Activated gamma-delta T cell treated with Interleukin-2 at 50 U/mL for 16 hours (primary cell): ENCODE data around the gene FAM222A.

Source experiments
- DNase-seq: peaks from one replicate; pipeline ENCODE4 v3.0.0-alpha.2; 2020

The FAM222A gene

DNA sequence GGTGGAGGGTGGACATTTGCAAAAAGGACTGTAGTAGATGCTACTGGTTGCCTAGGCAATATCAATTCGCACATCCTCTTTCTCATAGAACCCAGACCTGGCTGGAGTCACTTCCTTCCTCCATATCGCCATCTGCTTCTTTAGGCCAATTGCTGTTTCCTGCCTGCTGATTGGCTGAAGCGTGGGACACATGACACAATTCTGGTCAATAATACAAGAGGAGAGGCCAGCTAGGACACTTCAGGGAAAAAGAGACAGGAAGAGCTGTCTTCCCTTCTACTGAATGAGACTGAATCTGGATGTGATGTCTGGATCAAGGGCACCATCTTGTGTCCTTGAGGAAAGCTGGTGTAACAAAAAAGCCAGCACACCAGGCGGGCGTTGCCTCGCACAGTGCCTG, 65.8 kb downstream of the FAM222A start:
- DNase-seq: no peak

DNA sequence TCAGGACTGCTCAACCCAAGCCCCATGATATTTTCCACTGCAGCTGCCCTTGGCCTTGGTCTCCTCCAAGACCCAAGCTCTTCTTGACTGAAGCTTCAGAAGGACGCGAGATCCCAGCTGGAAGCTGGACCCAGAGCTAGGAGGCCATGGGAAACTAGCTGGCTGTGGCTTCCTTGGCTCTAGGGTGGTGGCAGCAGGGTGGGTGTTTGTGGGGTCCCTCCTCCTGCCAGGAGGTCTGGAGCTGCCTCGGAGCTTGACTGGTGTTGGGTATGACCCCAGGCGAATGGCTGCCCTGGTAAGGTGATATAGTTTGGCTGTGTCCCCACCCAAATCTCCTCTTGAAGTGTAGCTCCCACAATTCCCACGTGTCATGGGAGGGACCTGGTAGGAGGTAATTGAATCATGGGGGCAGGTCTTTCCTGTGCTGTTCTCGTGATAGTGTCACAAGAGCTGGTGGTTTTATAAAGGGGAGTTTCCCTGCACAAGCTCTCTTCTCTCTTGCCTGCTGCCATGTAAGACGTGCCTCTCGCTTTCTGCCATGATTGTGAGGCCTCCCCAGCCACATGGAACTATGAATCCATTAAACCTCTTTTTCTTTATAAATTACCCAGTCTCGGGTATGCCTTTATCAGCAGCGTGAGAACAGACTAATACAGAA, 68.2 kb downstream of the FAM222A start:
- no peak for DNase-seq

DNA sequence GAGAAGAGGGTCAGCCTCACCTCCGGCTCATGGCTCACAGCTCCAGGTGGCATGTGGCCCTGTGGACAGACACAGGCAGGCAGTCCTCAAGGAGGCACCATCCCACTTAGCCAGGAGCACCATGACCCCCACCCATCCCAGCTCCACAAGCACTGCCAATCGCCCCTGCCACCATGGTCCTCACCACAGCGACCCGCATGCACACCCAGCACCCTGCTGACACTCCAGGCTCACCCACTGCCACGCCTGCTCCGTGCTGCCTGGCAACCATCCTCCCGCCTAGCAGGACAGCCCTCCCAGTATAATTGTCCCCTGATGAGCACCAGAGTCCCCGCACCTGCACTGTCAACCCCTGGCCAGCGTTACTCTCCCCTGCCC, 68.7 kb downstream of the FAM222A start:
- DNase-seq: no peak

DNA sequence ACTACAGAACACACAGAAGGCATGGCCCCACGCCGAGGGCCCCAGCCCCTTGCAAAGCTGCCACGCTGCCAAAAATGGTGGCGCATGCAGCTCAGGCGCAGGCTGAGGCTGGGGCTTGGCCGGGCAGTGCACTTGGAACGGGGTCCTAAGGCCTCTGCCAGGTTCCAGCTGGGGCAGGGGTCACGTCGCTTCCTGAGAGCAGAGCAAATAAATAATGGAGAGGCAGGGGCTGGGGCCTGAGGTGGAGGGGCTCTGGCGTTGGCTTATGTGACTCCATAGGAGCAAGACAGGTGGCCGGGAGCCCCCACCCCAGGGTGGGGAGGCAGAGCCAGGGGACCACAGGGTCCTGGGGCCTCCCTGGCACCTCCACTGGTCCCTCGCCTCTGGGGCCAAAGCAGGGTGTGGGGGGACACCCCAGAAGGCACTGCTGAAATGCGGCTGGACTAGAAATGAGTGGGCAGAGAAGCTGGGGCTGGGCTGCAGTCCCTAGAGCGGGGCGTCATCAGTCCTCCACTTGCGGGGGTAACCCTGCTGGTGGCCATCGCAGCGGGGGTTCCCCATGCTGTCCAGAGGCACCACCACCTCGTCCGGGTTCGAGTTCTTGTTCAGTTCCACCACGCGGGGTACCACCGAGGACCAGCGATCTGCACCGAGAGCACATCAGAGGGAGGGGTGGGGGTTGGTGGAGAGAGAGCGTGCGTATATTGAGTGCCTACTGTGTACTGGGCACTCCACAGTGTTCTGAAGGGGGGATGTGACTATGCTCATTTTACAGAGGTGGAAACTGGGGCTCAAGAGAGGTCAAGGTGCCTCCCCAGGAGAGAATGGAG, 69.7 kb downstream of the FAM222A start:
- DNase-seq: no peak

DNA sequence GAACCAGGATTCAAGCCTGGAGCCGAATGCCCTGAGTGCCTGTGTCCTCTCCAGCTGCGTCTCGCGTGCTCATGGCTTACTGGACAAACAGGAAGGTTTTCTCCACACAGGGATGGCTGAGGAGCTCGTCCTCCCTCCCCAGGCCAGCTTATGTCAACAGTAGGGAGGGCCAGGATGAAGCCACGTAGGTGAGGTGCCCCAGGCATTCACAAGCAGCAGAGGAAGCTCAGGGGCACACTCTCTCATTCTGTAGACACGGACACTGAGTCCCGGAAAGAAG, 70.3 kb downstream of the FAM222A start:
- DNase-seq: no peak

DNA sequence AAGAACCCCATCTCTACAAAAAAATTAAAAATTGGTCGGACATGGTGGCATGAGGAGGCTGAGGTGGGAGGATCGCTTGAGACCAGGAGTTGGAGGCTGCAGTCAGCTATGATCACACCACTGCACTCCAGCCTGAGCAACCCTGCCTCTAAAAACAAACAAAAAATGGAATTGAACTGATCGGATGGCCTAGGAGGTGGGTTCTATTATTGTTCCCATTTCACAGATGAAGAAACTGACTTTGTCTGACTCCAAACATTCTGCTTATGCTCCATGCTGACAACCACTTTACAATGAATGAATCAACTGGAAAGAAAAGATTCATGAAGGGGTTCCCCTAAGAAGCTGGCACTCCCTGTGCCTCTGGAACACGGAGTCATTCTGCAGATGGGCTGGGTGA, 72.2 kb downstream of the FAM222A start:
- no peak for DNase-seq

DNA sequence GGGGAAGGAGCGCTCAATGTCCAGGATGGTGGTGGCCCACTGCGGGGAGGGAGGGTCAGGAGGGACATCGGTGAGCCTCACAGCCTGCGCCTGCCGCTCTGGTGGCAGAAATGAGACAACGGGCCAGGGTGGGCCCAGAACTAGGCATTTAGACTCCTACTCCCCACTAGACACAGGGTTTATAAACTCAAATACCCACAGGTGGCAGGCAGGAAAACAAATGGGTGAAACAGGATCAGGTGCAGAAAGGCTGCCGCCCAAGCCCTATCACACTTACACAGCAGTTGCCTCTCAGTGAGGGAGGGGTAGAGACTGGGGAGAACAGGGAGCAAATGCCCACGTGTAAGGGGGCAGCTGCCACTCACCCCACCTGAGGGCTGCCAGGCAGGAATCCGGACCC, 73.2 kb downstream of the FAM222A start:
- DNase-seq: no peak

DNA sequence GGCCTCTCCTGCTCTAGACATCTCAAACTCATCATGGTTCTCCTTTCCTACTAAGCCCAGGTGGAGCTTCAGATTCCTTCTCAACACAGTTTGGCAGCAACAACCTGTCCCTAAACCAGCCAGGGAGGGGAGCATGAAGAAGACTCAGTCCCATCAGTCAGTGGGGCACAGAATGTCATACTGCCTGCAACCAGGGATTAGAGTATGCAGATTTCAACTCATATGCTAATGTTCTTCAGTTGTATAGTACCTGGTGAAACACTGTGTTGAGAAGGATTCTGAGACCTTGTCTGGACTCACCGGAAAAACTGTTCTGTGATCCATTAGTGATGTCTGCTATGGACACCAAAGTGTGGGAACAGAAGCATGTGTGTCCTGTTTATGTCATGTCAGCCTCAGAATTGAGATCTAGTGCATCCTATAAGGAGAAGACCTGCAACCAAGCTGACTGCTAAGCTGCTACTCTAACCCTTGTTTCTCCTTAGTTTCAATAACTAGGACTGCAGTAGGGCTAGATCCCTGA, 76.0 kb downstream of the FAM222A start:
- DNase-seq: no peak

DNA sequence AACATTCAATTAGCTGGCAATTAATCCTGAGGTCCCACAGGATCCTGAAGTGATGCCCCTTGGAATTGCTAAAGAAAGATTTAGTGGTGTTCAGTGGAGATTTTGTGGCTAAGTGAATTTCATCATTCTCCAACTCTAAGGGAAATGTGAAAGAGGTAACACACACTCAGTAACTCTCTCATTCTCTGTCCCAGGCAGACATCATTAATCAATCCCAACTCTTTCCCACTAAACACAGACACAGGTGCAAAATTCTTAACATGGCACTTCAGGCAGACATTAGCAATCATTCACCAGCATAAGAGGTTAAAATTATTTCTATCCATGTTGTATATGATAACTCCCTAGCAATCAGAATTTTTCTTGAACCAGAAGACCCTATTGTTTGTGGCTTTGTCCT, 79.4 kb downstream of the FAM222A start:
- no peak for DNase-seq

DNA sequence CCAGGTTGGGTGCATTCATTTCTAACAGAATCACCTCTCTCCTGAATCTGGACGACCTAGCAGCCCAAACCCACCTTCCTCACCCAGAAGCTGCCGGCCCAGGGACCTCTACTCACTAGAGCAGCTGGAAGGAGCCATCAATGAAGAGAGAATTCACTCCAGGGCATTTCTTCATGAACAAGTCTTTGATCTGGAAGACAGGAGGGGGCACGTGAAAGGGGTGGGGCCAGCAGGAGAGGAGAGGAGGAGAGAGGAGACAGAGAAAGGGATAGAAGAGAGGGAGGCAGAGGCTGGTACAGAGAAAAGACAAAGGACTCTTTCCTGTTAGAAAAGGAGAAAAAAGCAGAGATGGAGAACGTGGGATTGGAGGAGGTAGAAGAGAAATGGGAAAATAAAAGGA, 79.8 kb downstream of the FAM222A start:
- no peak for DNase-seq

DNA sequence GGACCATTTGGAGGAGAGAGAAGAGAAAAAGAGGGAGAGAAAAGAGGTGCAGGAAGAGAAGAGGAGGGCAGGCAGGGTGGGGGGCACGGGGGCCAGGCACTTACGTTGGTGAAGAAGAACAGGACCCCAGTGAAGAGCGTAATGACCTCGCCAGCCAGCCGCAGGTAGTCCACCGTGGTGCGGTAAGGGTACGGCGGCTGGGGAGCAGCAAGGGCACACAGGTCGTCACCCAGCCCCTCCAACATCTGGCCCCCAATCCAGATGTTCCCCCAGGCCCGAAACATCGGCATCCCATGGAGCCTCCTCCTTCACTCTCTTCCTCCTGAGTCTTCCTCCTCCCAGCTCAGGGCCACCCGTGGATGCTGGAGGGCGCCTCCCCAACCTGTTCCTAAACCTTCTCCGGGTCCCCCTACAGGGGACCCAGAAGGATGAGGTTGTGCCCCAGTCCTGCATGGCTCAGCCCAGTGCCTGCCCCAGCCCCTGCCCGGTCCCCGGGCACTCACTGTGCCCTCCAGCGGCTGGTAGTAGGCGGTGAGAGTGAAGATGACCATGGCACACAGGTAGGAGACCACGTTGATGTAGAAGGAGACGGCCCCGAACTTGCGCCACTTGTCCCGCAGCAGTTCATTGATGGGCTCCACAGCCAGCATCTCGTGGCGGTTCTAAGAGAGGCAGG, 80.3 kb downstream of the FAM222A start:
- DNase-seq: no peak

DNA sequence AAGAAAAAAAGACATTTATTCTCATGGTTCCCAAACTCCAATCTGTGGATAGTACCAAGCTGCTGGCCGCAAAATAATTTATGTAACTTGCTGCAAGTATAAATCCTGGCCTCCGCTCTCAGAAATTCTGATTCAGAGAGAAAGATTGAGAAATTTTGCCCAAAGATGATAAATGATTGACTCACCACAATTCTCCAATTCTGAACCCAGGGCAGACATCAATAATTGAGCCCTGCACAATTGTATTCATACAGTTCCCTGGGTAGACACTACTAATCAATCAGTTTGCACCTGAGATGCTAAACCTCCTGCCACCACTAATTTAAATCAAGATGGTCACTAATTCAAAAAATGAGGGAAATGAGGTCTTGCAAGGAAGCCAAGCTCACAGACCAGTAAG, 81.4 kb downstream of the FAM222A start:
- no peak for DNase-seq

DNA sequence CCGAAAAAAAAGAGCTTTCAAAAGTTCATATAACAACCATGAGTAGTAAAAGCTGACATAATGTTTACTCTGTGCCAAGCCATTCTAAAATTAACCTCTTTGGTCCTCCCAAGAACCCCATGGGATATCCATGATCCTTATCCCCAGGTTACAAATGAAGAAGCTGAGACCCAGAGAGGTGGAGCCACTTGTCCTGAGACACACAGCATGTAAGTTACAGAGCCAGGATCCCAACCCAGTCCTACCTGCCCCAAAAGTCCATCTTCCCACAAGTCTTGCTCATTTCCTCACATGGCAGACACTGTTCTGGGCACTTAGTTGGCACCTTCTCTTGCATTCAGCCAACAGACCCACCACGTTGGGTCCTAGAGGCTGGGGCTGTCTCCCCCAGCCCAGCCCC, 82.4 kb downstream of the FAM222A start:
- DNase-seq: no peak

DNA sequence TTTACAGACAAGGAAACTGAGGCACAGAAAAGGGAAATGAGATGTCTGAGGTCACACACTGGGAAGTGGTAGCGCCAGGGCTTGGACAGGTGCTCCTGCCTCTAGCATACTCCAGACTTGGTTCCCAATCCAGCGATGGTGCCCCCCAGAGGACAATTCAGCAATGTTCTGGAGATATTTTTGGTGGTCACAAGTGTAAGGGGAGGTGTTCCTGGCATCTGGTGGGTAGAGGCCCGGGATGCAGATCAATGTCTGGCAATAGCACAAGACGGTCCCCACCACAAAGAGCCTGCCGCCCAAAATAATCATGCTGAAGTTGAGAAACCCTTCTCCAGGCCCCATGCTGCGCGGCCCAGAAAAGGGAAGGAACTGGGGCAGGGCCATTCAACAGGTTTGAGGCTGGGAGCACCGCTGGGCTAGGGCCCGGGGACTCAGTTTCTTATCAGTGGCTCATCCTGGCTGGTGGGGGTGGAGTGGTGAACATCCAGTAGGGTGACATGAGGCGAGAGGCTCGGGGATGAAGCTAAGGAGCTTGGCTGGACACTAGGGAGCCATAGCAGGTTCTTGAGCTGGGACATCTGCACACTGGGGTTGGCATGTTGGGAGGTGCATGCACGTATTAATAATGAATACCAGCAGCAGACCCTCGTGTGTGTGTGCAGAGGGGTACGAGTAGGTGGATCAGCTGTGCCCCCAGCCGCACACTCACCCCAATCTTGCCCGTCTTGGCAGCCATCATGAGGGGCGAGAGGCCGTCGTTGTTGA, 84.5 kb downstream of the FAM222A start:
- DNase-seq: no peak

DNA sequence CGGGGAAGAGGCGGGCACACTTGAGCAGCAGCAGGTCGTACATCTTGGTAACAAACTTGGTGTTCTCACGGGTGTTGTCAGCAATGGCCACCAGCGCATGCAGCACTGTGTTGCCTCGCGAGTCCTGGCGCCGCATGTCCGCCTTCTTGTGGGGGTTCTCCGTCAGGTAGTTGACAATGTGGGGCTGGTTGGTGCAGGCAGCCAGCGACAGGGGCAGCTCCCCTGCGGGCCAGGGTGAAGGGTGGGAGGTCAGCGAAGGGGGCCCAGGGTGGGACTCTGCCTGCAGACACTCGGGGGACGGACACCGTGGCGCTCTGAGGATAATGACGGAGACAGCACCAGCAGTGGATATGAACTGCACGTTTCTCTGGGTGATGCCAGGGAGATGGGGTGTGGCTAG, 85.1 kb downstream of the FAM222A start:
- no peak for DNase-seq

DNA sequence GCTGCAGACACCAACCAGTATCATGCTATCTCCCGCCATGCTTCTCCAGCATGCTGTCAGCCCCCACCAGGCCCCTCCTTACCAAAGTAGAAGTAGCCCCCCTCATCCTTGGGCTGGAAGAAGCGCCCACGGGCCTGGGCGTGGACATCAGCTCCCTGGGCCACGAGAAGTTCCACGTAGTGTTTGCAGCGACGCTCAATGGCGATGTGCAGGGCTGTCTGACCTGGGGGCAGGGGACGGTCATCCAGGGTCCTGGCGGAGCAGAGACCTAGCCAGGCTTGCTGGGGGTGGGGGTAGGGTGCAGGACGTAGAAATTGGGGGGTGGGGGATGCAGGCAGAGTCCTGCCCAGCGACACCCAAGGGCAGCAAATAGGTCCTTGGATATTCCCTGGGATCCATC, 86.9 kb downstream of the FAM222A start:
- no peak for DNase-seq

DNA sequence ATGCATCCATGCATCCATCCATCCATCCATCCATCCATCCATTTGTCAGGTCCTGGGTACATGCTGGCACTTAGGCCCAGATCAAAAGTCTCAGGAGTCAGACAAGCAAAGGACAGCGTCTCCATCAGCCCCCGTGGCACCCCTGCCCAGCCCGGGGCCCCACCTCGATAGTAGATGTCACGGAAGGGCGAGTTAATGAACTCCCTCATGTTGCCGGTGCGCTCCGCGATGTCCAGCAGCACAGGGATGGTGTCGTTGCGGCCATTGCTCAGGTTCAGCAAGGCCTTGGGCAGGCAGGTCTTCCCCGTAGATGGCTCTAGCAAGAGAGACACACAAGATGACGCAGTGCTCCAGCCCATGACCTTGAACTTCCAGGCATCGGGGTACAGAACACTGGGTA, 89.2 kb downstream of the FAM222A start:
- DNase-seq: no peak

DNA sequence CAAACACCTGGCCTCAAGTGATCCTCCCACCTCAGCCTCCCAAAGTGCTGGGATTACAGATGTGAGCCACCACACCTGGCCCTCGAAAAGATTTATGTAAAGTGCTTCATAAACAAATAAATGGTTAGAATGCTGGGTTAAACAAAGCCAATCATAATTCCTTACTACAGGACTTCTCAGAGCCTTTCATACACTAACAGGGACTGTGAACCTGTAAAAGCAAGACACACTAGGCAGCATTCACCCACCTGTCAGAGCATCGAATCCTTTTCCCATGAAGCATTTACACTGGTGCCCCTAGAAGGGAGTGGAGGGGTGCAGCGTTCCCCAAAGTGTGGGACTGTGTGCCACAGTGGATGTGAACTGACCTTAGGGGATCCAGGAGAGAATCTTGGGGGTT, 90.1 kb downstream of the FAM222A start:
- DNase-seq: no peak

DNA sequence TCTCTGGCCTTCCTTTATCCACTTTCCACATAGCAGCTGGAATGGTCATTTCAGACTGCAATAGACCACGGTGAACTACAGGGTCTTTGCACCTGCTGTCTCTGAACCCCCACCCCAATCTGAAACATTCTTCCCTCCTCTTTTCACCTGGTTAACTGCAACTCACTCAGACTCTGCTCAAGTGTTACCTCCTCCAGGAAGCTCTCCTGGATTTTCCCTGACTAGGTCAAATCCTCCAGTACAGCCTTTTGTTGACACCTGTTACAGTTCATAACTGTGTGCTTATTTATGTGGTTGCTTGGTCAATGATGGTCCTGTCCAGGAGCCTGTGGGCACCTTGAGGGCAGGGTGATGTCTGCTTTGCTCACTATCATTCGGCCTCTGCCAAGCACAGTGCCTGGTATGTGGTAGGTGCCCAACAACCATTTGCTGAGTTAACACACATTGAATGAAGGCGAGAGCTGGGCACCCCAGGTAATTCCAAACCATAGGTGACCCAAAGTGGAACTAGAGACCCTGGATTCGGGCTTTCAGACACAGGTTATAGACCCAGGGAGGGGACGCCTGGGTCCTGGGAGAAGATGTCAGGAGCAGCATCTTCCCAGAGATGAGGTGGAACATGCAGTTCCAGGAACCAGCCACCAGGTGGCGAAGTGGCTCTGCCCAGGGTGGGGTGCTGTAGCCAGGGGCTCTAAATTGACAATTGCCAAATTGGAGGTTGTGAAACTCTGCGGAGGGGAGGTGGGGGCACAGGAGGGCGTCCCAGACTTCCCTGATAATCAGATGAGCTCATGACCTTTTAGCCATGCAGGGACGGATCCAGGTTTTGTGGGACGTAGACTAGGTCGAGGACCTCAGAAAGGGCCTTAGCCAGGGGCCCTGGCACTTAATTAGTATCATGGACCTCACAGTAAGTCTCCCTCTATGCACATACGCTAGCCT, 91.5 kb downstream of the FAM222A start:
- DNase-seq: peak; percentile 70

DNA sequence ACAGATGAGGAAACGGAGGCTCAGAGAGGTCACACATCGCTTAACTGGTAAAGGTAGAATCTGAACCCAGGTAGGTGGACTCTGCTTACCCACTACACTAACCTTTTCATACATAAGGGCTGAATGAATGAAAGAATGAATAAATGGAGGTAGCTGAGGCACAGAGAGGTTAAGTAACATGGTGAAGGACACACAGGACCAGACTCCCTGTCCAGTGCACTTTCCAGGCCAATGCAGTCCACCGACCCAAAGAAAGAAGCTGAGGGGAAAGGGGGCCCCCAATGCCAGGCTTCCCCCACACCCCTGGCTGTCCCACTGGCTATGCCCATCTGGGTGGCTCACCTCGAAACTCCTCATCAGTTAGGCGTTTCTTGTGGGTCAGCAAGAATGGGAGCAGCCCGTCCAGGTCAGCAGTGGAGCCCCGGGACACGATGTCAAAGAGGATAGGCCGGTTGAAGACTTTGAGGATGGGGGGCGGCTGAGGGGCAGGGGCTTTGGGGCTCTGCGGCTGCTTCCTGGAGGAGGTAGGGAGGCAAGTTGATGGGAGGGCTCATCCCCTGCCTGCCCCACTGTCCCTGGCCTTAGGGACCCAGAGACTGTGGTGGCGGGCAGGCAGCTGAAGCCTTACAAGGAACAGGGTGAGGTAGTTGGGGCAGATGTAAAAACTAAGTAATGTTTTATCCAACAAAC, 94.5 kb downstream of the FAM222A start:
- DNase-seq: no peak

DNA sequence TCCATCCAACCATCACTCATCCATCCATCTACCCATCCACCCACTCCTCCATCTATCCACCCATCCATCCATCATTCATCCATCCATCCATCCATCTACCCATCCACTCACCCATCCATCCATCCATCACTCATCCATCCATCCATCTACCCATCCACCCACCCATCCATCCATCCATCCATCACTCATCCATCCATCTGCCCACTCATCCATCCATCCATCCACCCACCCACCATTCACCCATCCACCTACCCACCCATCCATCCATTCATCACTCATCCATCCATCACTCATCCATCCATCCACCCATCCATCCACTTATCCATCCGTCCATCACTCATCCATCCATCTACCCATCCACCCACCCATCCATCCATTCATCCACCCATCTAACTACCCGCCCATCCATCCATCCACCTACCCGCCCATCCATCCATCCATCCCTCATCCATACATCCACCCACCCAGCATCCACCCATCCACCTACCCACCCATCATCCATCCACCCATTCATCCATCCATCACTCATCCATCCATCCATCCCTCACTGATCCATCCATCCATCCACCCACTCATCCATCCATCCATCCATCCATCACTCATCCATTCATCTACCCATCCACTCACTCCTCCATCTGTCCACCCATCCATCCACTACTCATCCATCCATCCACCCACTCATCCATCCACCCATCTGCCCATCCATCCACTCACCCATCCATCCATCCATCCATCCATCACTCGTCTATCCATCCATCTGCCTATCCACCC, 95.4 kb downstream of the FAM222A start:
- no peak for DNase-seq
